HepG2 (cell line): Measurements from ENCODE around the gene MLX. TPM values are rescaled to one million over a fixed set of nuclear protein-coding genes. Genes with fewer than 3 reads are reported as not detected.

Experiments used
- ASH2L ChIP-seq: fragments of 300-600, 200-600 bp; sonication (generic); IDR thresholded peaks from 2 replicates; pipeline ENCODE4 v1.7.0; 2017; ENCODE audit warnings: low read depth, mild to moderate bottlenecking, moderate library complexity, mixed read lengths, low read length; ENCODE audit not compliant: insufficient read length
- CHD2 ChIP-seq: IDR thresholded peaks from 2 replicates; pipeline ENCODE4 v1.6.1; 2011; ENCODE audit warnings: low read depth, low read length, improper control_type of control experiment
- CHD4 ChIP-seq: fragments of 200-600 bp; sonication (generic); IDR thresholded peaks from 2 replicates; pipeline ENCODE4 v1.7.0; 2017; ENCODE audit warnings: mild to moderate bottlenecking, low read length, borderline replicate concordance
- EEA1 ChIP-seq: sonication (generic); formaldehyde crosslinking; IDR thresholded peaks from 2 replicates; pipeline ENCODE4 v1.5.1; 2020; ENCODE audit warnings: mild to moderate bottlenecking, missing genetic modification reagents, borderline replicate concordance
- FOXK2 ChIP-seq: fragments of 450-650 bp; IDR thresholded peaks from 2 replicates; pipeline ENCODE4 v1.6.1; 2016
- FOXO1 ChIP-seq: sonication (generic); formaldehyde crosslinking; IDR thresholded peaks from 2 replicates; pipeline ENCODE4 v1.4.0; 2020; ENCODE audit warnings: missing genetic modification reagents
- JUN ChIP-seq: sonication (generic); formaldehyde crosslinking; IDR thresholded peaks from 2 replicates; pipeline ENCODE4 v1.4.0; 2020; ENCODE audit warnings: mild to moderate bottlenecking, missing genetic modification reagents
- LCORL ChIP-seq, 2 experiments: fragments of 450-650 bp in 1 of 2; sonication (generic) in 1 of 2; formaldehyde crosslinking in 1 of 2; IDR thresholded peaks; 2 replicates each; pipeline versions ENCODE4 v1.5.0 to v1.6.1; 2017 to 2020; ENCODE audit warnings: antibody characterized with exemption in 1 of 2, missing genetic modification reagents in 1 of 2
- SIX4 ChIP-seq: sonication (generic); formaldehyde crosslinking; IDR thresholded peaks from 2 replicates; pipeline ENCODE4 v1.4.0; 2020; ENCODE audit warnings: missing genetic modification reagents
- TOE1 ChIP-seq: sonication (generic); formaldehyde crosslinking; IDR thresholded peaks from 2 replicates; pipeline ENCODE4 v1.4.0; 2020; ENCODE audit warnings: mild to moderate bottlenecking, missing genetic modification reagents
- WIZ ChIP-seq: sonication (generic); formaldehyde crosslinking; IDR thresholded peaks from 2 replicates; pipeline ENCODE4 v1.5.1; 2020; ENCODE audit warnings: mild to moderate bottlenecking, missing genetic modification reagents
- ZNF207 ChIP-seq: fragments of 450-650 bp; IDR thresholded peaks from 2 replicates; pipeline ENCODE4 v1.6.1; 2016; ENCODE audit warnings: antibody characterized with exemption, borderline replicate concordance
- ZNF333 ChIP-seq: sonication (generic); formaldehyde crosslinking; IDR thresholded peaks from 2 replicates; pipeline ENCODE4 v1.4.0; 2020; ENCODE audit warnings: mild to moderate bottlenecking, missing genetic modification reagents, borderline replicate concordance
- ZNF34 ChIP-seq: sonication (generic); formaldehyde crosslinking; IDR thresholded peaks from 2 replicates; pipeline ENCODE4 v1.4.0; 2020; ENCODE audit warnings: mild to moderate bottlenecking, missing genetic modification reagents, borderline replicate concordance
- ZNF776 ChIP-seq: sonication (generic); formaldehyde crosslinking; IDR thresholded peaks from 2 replicates; pipeline ENCODE4 v1.4.0; 2020; ENCODE audit warnings: mild to moderate bottlenecking, missing genetic modification reagents
- ZNF792 ChIP-seq: IDR thresholded peaks from 2 replicates; pipeline ENCODE4 v1.6.1; 2016
- ZNF879 ChIP-seq: sonication (generic); formaldehyde crosslinking; IDR thresholded peaks from 2 replicates; pipeline ENCODE4 v1.8.1; 2023; ENCODE audit warnings: missing genetic modification reagents
- ZNF883 ChIP-seq: sonication (generic); formaldehyde crosslinking; IDR thresholded peaks from 2 replicates; pipeline ENCODE4 v1.5.1; 2020; ENCODE audit warnings: mild to moderate bottlenecking, missing genetic modification reagents; ENCODE audit errors: not compliant biosample characterization
- polyA plus RNA-seq, 8 experiments: library from polyadenylated mRNA; depleted of rRNA in 3 of 8; stranded (reverse) in 7 of 8; unstranded in 1 of 8; fragments of >200 nt; fragmentation: Illumina TruSeq in 4 of 8; extraction: Trizol in 4 of 8; gene quantifications; 2 replicates each; pipeline versions ENCODE4 v1.2.1 to v1.2.3, GENCODE V29; 2011 to 2016; ENCODE audit warnings: low read depth in 4 of 8, missing spikeins in 1 of 8, mixed read lengths in 1 of 8; ENCODE audit not compliant: insufficient read depth in 1 of 8
- total RNA-seq, 5 experiments: library from RNA; depleted of rRNA; stranded (reverse); fragments of >200 nt; fragmentation: Illumina TruSeq; extraction: Trizol; gene quantifications; 2 replicates each; pipeline ENCODE4 v1.2.3, GENCODE V29; 2016; ENCODE audit warnings: low read depth in 1 of 5
- TF ChIP-seq, protein P1 (sequence below): sonication (generic); formaldehyde crosslinking; IDR thresholded peaks from 2 replicates; pipeline ENCODE4 v1.5.0; 2020; ENCODE audit warnings: missing genetic modification reagents
- TF ChIP-seq, protein P2 (sequence below): IDR thresholded peaks from 2 replicates; pipeline ENCODE4 v1.6.1; 2016; ENCODE audit warnings: missing genetic modification reagents, missing compliant biosample characterization
- TF ChIP-seq, protein P3 (sequence below): sonication (generic); formaldehyde crosslinking; IDR thresholded peaks from 2 replicates; pipeline ENCODE4 v1.8.0; 2023; ENCODE audit warnings: mild to moderate bottlenecking, missing genetic modification reagents
- TF ChIP-seq, protein P4 (sequence below): sonication (generic); formaldehyde crosslinking; IDR thresholded peaks from 2 replicates; pipeline ENCODE4 v1.5.0; 2020; ENCODE audit warnings: missing genetic modification reagents

MLX gene
- total and polyA plus RNA-seq, 2 of the 13 experiments (the other 11 are each of a cell fraction or from before 2014, with no cell fraction given): 38.9 to 74.4 TPM

DNA sequence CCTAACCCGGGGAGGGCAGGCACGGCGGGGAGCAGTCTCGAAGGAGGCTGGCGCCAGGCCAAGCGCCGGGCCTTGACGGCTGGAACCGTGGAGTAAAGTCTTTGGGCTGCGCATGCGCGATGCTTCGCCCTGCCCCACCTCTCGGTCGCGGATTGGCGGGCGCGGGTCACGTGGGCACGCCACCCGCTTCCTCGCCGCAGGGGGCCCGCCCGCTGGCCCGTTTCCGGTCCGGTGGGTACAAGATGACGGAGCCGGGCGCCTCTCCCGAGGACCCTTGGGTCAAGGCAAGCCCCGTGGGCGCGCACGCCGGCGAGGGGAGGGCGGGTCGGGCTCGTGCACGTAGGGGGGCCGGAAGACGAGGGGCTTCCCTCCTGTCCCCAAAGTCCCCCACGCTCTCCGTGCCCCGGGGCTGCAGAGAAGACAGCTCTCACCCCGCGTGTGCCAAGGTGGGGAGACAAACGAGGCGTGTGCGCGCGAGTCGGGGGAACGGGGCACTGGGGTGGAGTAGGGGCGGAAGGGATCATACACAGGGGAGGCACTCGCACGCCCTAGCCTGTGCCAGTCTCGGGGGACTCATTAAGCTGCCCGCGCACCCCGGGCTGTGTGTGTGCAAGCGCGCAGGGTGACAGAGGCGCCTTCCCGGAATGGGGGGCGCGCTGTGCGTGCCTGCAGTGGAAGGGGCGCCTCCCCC lies at the start of gene MLX (continued):
- TF ChIP-seq ZNF207: no peak
- TF ChIP-seq WIZ: no peak
- TF ChIP-seq ASH2L: peak; percentile 61
- TF ChIP-seq FOXK2: no peak
- TF ChIP-seq LCORL (IDR thresholded peaks at IDR 0.05): no peak
- TF ChIP-seq LCORL (CRISPR knock-in tag; IDR thresholded peaks at IDR 0.05): peak; percentile 90
- no peak; the same call in 1 of the 2 replicates for TF ChIP-seq JUN
- 0 out of 2 replicates have a peak, but pooled peaks have one; percentile 39 for TF ChIP-seq ZNF792 (CRISPR knock-in tag)
- peak; percentile 88 for TF ChIP-seq ZNF883 (CRISPR knock-in tag)
- TF ChIP-seq ZNF34 (CRISPR knock-in tag): peak; percentile 88; the same call in 1 of the 2 replicates
- 0 out of 2 replicates have a peak, but pooled peaks have one; percentile 21 for TF ChIP-seq ZNF333 (CRISPR knock-in tag)
- no peak for TF ChIP-seq EEA1 (CRISPR knock-in tag)
- TF ChIP-seq TOE1 (CRISPR knock-in tag): no peak
- TF ChIP-seq CHD4: no peak
- TF ChIP-seq FOXO1 (CRISPR knock-in tag): no peak; the same call in 1 of the 2 replicates
- TF ChIP-seq ZNF879 (CRISPR knock-in tag): no peak
- TF ChIP-seq, protein P1, sequence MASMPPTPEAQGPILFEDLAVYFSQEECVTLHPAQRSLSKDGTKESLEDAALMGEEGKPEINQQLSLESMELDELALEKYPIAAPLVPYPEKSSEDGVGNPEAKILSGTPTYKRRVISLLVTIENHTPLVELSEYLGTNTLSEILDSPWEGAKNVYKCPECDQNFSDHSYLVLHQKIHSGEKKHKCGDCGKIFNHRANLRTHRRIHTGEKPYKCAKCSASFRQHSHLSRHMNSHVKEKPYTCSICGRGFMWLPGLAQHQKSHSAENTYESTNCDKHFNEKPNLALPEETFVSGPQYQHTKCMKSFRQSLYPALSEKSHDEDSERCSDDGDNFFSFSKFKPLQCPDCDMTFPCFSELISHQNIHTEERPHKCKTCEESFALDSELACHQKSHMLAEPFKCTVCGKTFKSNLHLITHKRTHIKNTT (CRISPR knock-in tag): no peak
- TF ChIP-seq, protein P2, sequence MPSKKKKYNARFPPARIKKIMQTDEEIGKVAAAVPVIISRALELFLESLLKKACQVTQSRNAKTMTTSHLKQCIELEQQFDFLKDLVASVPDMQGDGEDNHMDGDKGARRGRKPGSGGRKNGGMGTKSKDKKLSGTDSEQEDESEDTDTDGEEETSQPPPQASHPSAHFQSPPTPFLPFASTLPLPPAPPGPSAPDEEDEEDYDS: peak; percentile 89; the same call in 1 of the 2 replicates
- TF ChIP-seq, protein P3, sequence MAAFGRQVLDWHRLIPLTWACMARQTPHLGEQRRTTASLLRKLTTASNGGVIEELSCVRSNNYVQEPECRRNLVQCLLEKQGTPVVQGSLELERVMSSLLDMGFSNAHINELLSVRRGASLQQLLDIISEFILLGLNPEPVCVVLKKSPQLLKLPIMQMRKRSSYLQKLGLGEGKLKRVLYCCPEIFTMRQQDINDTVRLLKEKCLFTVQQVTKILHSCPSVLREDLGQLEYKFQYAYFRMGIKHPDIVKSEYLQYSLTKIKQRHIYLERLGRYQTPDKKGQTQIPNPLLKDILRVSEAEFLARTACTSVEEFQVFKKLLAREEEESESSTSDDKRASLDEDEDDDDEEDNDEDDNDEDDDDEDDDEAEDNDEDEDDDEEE: no peak; the same call in 1 of the 2 replicates
- TF ChIP-seq CHD2: peak; percentile 11; the same call in 1 of the 2 replicates
- no peak for TF ChIP-seq SIX4 (CRISPR knock-in tag)
- TF ChIP-seq, protein P4, sequence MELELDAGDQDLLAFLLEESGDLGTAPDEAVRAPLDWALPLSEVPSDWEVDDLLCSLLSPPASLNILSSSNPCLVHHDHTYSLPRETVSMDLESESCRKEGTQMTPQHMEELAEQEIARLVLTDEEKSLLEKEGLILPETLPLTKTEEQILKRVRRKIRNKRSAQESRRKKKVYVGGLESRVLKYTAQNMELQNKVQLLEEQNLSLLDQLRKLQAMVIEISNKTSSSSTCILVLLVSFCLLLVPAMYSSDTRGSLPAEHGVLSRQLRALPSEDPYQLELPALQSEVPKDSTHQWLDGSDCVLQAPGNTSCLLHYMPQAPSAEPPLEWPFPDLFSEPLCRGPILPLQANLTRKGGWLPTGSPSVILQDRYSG (CRISPR knock-in tag): 0 out of 2 replicates have a peak, but pooled peaks have one; percentile 72
- TF ChIP-seq ZNF776 (CRISPR knock-in tag): peak; percentile 84; the same call in 1 of the 2 replicates
